ENCODE measurements around the gene NKAIN2.
"Not testable (repeated sequence)": the region's sequence is repeated elsewhere in the genome, so short reads cannot be mapped to it uniquely, and the experiment has no call there.

Gene NKAIN2

DNA sequence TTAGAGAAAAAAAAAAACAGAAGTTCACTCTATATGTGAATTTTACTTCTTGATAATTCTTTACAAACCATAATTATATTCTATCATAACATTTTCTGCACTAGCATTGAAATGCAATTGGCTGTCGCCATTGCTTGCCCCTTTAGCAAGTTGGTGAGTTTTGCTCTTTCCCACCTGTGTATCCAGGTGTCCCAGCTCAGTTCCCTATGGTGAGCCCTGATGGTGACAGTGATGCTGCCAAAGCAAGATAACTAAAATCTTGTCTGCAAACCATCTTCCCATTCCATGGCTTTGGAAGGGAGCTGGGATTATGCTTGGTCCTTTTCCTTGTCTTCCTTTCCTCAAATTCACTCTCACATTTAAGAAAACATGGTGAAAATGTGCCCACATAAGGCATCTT is 429.6 kb downstream of the NKAIN2 start:
- no peak for DNase-seq (ENCODE audit: low read depth)
- H3K4me3 ChIP-seq (ENCODE audit: control insufficient read depth, low read depth, low read length) = no peak overlapping the region
- TF ChIP-seq CTCF (conservative IDR thresholded peaks at IDR 0.05; ENCODE audit: control insufficient read depth, insufficient read depth, low read depth, low read length) = no peak

GRCh38 chr6:124234801-124235200 is 431.1 kb downstream of the NKAIN2 start:
- TF ChIP-seq CTCF (conservative IDR thresholded peaks at IDR 0.05; ENCODE audit: control insufficient read depth, insufficient read depth, low read depth, low read length) = no peak
- H3K4me3 ChIP-seq (ENCODE audit: control insufficient read depth, low read depth, low read length) = no peak overlapping the region
- no peak for DNase-seq (ENCODE audit: low read depth)

GRCh38 chr6:124237911-124238310 is 434.2 kb downstream of the NKAIN2 start:
- DNase-seq (ENCODE audit: low read depth) = no peak
- no peak for TF ChIP-seq CTCF (conservative IDR thresholded peaks at IDR 0.05; ENCODE audit: control insufficient read depth, insufficient read depth, low read depth, low read length)
- H3K4me3 ChIP-seq (ENCODE audit: control insufficient read depth, low read depth, low read length) = no peak overlapping the region

DNA sequence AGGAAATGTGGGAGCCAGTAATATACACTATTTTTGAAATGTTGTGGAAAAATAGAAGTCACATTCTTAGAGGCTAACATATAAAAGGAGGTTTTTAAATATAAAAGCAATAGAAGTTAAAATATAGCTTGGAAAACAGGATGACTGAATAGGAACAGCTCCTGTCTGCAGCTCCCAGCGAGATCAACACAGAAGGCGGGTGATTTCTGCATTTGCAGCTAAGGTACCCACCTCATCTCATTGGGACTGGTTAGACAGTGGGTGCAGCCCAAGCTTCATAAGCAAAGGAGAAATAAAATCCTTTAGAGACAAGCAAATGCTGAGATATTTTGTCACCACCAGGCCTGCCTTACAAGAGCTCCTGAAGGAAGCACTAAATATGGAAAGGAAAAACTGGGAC is 434.7 kb downstream of the NKAIN2 start:
- not testable (repeated sequence) for H3K4me3 ChIP-seq (ENCODE audit: control insufficient read depth, low read depth, low read length); DNase-seq (ENCODE audit: low read depth)

DNA sequence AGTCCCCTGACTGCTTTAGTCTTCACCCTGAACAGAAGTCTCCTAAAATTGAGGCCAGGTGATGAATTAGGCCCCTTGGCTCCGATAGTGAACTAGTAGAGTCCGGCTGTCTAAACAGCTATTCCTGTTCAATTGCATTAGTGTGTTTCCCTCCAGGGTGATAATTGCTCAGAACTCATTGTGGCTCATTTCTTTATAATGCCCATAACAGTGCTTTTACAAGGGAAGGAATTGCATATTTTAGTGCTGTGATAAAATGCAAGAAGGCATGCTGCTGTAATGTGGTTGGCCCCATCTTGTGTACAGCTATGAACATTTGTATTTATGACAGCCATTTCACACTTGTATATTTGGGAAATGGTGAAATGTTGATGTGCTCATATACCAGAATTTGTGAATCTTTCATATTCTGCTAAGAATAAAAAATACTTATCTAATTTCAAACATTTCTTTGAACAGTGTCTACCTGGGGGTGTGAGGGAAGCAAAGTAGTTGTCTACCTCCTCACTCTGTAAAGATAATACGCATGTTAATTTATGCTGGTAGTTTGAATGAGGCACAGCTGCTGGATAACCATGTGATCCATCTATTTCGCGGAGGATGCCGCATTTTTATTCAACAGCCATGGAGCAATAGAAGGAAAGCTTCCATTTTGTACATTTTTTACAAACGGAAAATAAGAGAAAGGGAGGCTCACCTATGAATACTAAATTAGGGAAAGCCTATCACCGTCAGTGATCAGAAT is 451.4 kb downstream of the NKAIN2 start:
- TF ChIP-seq CTCF (conservative IDR thresholded peaks at IDR 0.05; ENCODE audit: control insufficient read depth, insufficient read depth, low read depth, low read length) = no peak
- no peak overlapping the region for H3K4me3 ChIP-seq (ENCODE audit: control insufficient read depth, low read depth, low read length)
- no peak for DNase-seq (ENCODE audit: low read depth)

GRCh38 chr6:124260337-124260736 is 456.7 kb downstream of the NKAIN2 start:
- DNase-seq (ENCODE audit: low read depth) = no peak
- no peak overlapping the region for H3K4me3 ChIP-seq (ENCODE audit: control insufficient read depth, low read depth, low read length)
- TF ChIP-seq CTCF (conservative IDR thresholded peaks at IDR 0.05; ENCODE audit: control insufficient read depth, insufficient read depth, low read depth, low read length) = no peak

DNA sequence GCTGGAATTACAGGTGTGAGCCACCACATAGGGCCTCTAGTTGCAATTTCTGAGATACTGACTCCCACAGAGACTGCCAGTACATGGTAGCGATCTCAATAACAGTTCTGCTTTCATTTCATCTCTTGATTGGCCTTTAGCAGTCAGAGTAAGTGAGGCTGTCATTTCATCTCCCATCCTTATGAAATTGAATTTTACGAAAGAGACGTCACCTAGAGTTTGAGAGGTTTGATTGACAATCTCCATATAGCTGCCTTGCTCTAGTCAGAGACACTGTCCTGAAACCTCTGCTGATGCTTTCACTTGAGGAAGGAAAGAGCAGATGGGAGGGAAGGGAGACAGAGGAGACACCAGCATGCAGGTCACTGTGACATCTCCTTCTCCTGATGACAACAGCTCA is 466.1 kb downstream of the NKAIN2 start:
- DNase-seq (ENCODE audit: low read depth) = no peak
- no peak for TF ChIP-seq CTCF (conservative IDR thresholded peaks at IDR 0.05; ENCODE audit: control insufficient read depth, insufficient read depth, low read depth, low read length)
- H3K4me3 ChIP-seq (ENCODE audit: control insufficient read depth, low read depth, low read length) = no peak overlapping the region

All from fibroblast of mammary gland (primary cell).